Astrocyte (in vitro differentiated cells and primary cell): ENCODE results near the gene FGD5.

Experiments
- CTCF ChIP-seq: IDR thresholded peaks from 2 replicates; pipeline ENCODE4 v1.5.1; 2011; ENCODE audit warnings: low read depth, mild to moderate bottlenecking, inconsistent platforms, low read length, moderate library complexity; ENCODE audit not compliant: insufficient read depth
- EZH2 ChIP-seq: IDR thresholded peaks from 2 replicates; pipeline ENCODE4 v1.6.1; 2012; ENCODE audit warnings: mild to moderate bottlenecking, low read length, inconsistent platforms; ENCODE audit not compliant: insufficient read depth

- TF ChIP-seq CTCF (no peak), EZH2 (no peak)
These were observed 87.7 kb downstream of the FGD5 start for GRCh38 chr3:14906355-14906971.
